IMR-90 (cell line): Measurements from ENCODE around the gene KCNT1. TPM values are rescaled to one million over a fixed set of nuclear protein-coding genes. Genes with fewer than 3 reads are reported as not detected.

Experiments used
- ATAC-seq: fragments of 200-7000 bp; cut with Tn5 transposase; 2 replicates; pipeline ENCODE4 v1.9.1; 2020; ENCODE audit warnings: low read depth, mild to moderate bottlenecking, moderate library complexity
- BruUV-seq: library from RNA; stranded (reverse); fragments of 400-500 nt; replicated peaks from 2 replicates; lab custom pipeline; 2021; lab: Mats Ljungman, UMichigan
- CTCF ChIA-PET: fragments of 300-600 bp; formaldehyde crosslinking; extraction: SDS; loops from one replicate; lab custom pipeline; 2021; ENCODE audit warnings: antibody characterized with exemption; lab: Yijun Ruan, JAX
- POLR2A ChIA-PET: fragments of 300-600 bp; sonication (Branson Sonifier 250); formaldehyde crosslinking; loops from one replicate; lab custom pipeline; 2022; ENCODE audit warnings: antibody characterized with exemption; ENCODE audit not compliant: unreplicated experiment; lab: Charles Lee
- DNase-seq: peaks from one replicate; pipeline ENCODE4 v3.0.0; 2013
- H2AFZ ChIP-seq: replicated peaks from 2 replicates; pipeline ENCODE3; 2013; ENCODE audit warnings: low read length, mild to moderate bottlenecking; ENCODE audit not compliant: poor library complexity
- H2AK5ac ChIP-seq: 2 replicates; pipeline ENCODE4 v1.6.1; 2013; ENCODE audit warnings: low read depth, low read length, inconsistent platforms
- H2AK9ac ChIP-seq: replicated peaks from 2 replicates; pipeline ENCODE3; 2013; ENCODE audit warnings: mild to moderate bottlenecking, low read depth, low read length, moderate library complexity; ENCODE audit not compliant: poor library complexity
- H2BK120ac ChIP-seq: 2 replicates; pipeline ENCODE4 v1.6.1; 2013; ENCODE audit warnings: low read depth, low read length, inconsistent platforms
- H2BK15ac ChIP-seq: 3 replicates; pipeline ENCODE4 v1.6.1; 2013; ENCODE audit warnings: low read depth, low read length, inconsistent platforms
- H2BK20ac ChIP-seq: 2 replicates; pipeline ENCODE4 v1.6.1; 2013; ENCODE audit warnings: low read depth, mild to moderate bottlenecking, inconsistent platforms, low read length, moderate library complexity
- H2BK5ac ChIP-seq: 2 replicates; pipeline ENCODE4 v1.6.1; 2013; ENCODE audit warnings: mild to moderate bottlenecking, low read depth, low read length, inconsistent platforms; ENCODE audit not compliant: poor library complexity, severe bottlenecking
- H3K14ac ChIP-seq: replicated peaks from 2 replicates; pipeline ENCODE4 v1.6.1; 2013; ENCODE audit warnings: low read depth, low read length, inconsistent platforms
- H3K18ac ChIP-seq: 2 replicates; pipeline ENCODE4 v1.6.1; 2013; ENCODE audit warnings: low read depth, low read length, control low read depth
- H3K23ac ChIP-seq: 2 replicates; pipeline ENCODE4 v1.6.1; 2013; ENCODE audit warnings: low read depth, low read length, inconsistent platforms
- H3K27ac ChIP-seq: 2 replicates; pipeline ENCODE4 v1.5.1; 2013; ENCODE audit warnings: mild to moderate bottlenecking, control low read depth, low read length; ENCODE audit not compliant: insufficient read depth
- H3K27me3 ChIP-seq: 2 replicates; pipeline ENCODE4 v1.6.1; 2013; ENCODE audit warnings: low read length; ENCODE audit not compliant: control insufficient read depth, insufficient read depth
- H3K36me3 ChIP-seq: 2 replicates; pipeline ENCODE4 v1.6.1; 2013; ENCODE audit warnings: low read length, mixed read lengths; ENCODE audit not compliant: control insufficient read depth, insufficient read depth
- H3K4ac ChIP-seq: 2 replicates; pipeline ENCODE4 v1.6.1; 2013; ENCODE audit warnings: low read depth, low read length, inconsistent platforms
- H3K4me1 ChIP-seq: 2 replicates; pipeline ENCODE4 v1.6.1; 2013; ENCODE audit warnings: low read length, mixed read lengths; ENCODE audit not compliant: control insufficient read depth, insufficient read depth
- H3K4me2 ChIP-seq: 2 replicates; pipeline ENCODE4 v1.6.1; 2013; ENCODE audit warnings: low read depth, mild to moderate bottlenecking, control low read depth, low read length, moderate library complexity
- H3K4me3 ChIP-seq: 2 replicates; pipeline ENCODE4 v1.5.1; 2013; ENCODE audit warnings: low read depth, mild to moderate bottlenecking, control low read depth, low read length, moderate library complexity; ENCODE audit not compliant: insufficient read depth
- H3K56ac ChIP-seq: 2 replicates; pipeline ENCODE4 v1.6.1; 2013; ENCODE audit warnings: low read length, inconsistent platforms; ENCODE audit not compliant: insufficient read depth; ENCODE audit errors: extremely low read depth
- H3K79me1 ChIP-seq, 2 experiments: 2 replicates each; pipeline ENCODE4 v1.6.1; 2013; ENCODE audit warnings: low read length in 2 of 2, inconsistent platforms in 1 of 2, low read depth in 1 of 2
- H3K9ac ChIP-seq: 2 replicates; pipeline ENCODE4 v1.6.1; 2013; ENCODE audit warnings: low read depth, low read length, control low read depth
- H3K9me1 ChIP-seq: 2 replicates; pipeline ENCODE4 v1.6.1; 2013; ENCODE audit warnings: low read length, inconsistent platforms; ENCODE audit not compliant: insufficient read depth
- H3K9me3 ChIP-seq: 2 replicates; pipeline ENCODE4 v1.6.1; 2013; ENCODE audit warnings: low read length; ENCODE audit not compliant: control insufficient read depth, insufficient read depth
- H4K20me1 ChIP-seq: 2 replicates; pipeline ENCODE4 v1.6.1; 2013; ENCODE audit warnings: low read length, inconsistent platforms; ENCODE audit not compliant: insufficient read depth
- H4K5ac ChIP-seq: 2 replicates; pipeline ENCODE4 v1.6.1; 2013; ENCODE audit warnings: mild to moderate bottlenecking, low read depth, low read length, control low read depth
- H4K8ac ChIP-seq, 2 experiments: 2 replicates each; pipeline ENCODE4 v1.6.1; 2013; ENCODE audit warnings: low read depth in 2 of 2, low read length in 2 of 2, control low read depth in 1 of 2, inconsistent platforms in 1 of 2
- H4K91ac ChIP-seq: 2 replicates; pipeline ENCODE4 v1.6.1; 2013; ENCODE audit warnings: low read depth, low read length, inconsistent platforms; ENCODE audit not compliant: insufficient read depth
- CEBPB ChIP-seq: IDR thresholded peaks from 2 replicates; pipeline ENCODE4 v1.6.1; 2012; ENCODE audit warnings: low read depth, low read length, improper control_type of control experiment
- NFE2L2 ChIP-seq: fragments of 150-350 bp; IDR thresholded peaks from 2 replicates; pipeline ENCODE4 v1.6.1; 2016; ENCODE audit warnings: low read depth, mild to moderate bottlenecking, low read length
- RCOR1 ChIP-seq: IDR thresholded peaks from 2 replicates; pipeline ENCODE4 v1.6.1; 2012; ENCODE audit warnings: mild to moderate bottlenecking, low read length, improper control_type of control experiment; ENCODE audit not compliant: insufficient replicate concordance
- WGBS, 2 experiments: methylation state at CpG; one replicate each; pipeline versions ENCODE4 v1.1.5 to v1.1.7; 2013; ENCODE audit warnings: missing lambda C conversion rate in 2 of 2; ENCODE audit not compliant: insufficient read length in 1 of 2; ENCODE audit errors: extremely low coverage in 2 of 2; 5-methylcytosine and 5-hydroxymethylcytosine counted together
- dilution Hi-C: fragments of 300-500 bp; cut with HindIII; formaldehyde crosslinking; loops from one replicate; pipeline ENCODE4 v1.14.3; 2018; ENCODE audit warnings: low sequenced_read_pairs; ENCODE audit not compliant: unreplicated experiment
- in situ Hi-C: fragments of 300-500 bp; cut with MboI; formaldehyde crosslinking; loops from 3 replicates; pipeline ENCODE4 v1.14.3; 2019; ENCODE audit warnings: low sequenced_read_pairs, inconsistent platforms, mixed read lengths
- intact Hi-C: fragments of 100-400 bp; cut with micrococcal nuclease; formaldehyde crosslinking; loops from 2 replicates; pipeline ENCODE4 v1.10.0; 2022
- polyA plus RNA-seq, 3 experiments: library from polyadenylated mRNA; depleted of rRNA; stranded (reverse); fragments of >200 nt; gene quantifications; 2 replicates each; pipeline ENCODE4 v1.2.3, GENCODE V29; 2012; ENCODE audit warnings: low replicate concordance in 1 of 3
- total RNA-seq: library from RNA; depleted of rRNA; stranded (reverse); fragments of >200 nt; gene quantifications from 2 replicates; pipeline ENCODE4 v1.2.3, GENCODE V29; 2012
- TF ChIP-seq, protein P1 (sequence below): fragments of 150-350 bp; IDR thresholded peaks from 2 replicates; pipeline ENCODE4 v1.6.1; 2017; ENCODE audit warnings: mild to moderate bottlenecking, antibody characterized with exemption, low read length, low read depth

KCNT1 gene
- total and polyA plus RNA-seq, 2 of the 4 experiments (the other 2 are of a cell fraction), result not detected

DNA sequence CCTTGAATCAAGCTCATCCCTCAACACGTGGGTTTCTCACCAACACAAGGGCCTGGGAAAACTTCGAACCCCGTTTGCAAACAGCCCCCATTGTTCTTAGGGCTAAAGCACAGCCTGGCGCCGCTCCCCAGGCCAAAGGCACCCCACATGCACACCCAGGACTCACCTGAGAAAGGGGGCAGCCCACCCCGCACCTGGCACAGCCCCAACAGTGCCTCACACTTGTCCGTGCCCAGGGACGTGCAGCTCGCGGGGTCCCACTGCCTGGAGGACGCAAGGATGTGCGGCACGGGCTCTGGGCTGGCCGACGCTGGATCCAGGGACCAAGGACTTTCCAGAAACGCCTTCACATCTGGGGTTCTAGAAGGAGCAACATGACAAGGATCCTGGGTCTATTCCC is 5.5 kb upstream of the KCNT1 start:
- Histone ChIP-seq H4K8ac (no peak overlapping the region), H3K56ac (no peak overlapping the region), H3K27me3 (peaks cover 2% of the 10 kb centered on the region; the same call in 1 of the 2 replicates), H4K91ac (no peak overlapping the region), H3K79me1 (no peaks in the 10 kb centered on the region), H3K23ac (no peak overlapping the region), H2AFZ (no peak overlapping the region), H3K9ac (no peak overlapping the region), H2BK5ac (no peak overlapping the region), H3K4ac (no peak overlapping the region), H4K5ac (no peak overlapping the region), H3K9me1 (no peaks in the 10 kb centered on the region), H3K9me3 (no peaks in the 10 kb centered on the region), H4K20me1 (no peaks in the 10 kb centered on the region), H2BK120ac (no peak overlapping the region), H2BK15ac (no peak overlapping the region), H2BK20ac (no peak overlapping the region), H3K18ac (no peak overlapping the region), H3K27ac (no peak overlapping the region), H3K4me2 (no peak overlapping the region), H3K36me3 (no peaks in the 10 kb centered on the region), H3K4me1 (no peaks in the 10 kb centered on the region), H3K4me3 (no peak overlapping the region), H2AK9ac (no peak overlapping the region), H2AK5ac (no peak overlapping the region), H3K14ac (no peak overlapping the region)
- ChIA-PET POLR2A (no interaction called here), CTCF (interaction anchor here (1.0 kb wide), 1 partner anchor 19 kb away, joined by 3 read pairs; no protein-coding TSS in a partner anchor)
- dilution Hi-C loops (no loop called here), in situ Hi-C loops (no loop called here), intact Hi-C loops (no loop called here)
- BruUV-seq, result no TSS peak
- TF ChIP-seq, protein P1, sequence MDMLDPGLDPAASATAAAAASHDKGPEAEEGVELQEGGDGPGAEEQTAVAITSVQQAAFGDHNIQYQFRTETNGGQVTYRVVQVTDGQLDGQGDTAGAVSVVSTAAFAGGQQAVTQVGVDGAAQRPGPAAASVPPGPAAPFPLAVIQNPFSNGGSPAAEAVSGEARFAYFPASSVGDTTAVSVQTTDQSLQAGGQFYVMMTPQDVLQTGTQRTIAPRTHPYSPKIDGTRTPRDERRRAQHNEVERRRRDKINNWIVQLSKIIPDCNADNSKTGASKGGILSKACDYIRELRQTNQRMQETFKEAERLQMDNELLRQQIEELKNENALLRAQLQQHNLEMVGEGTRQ, result no peak
- TF ChIP-seq NFE2L2, result no peak
- TF ChIP-seq CEBPB, result no peak
- no peak for TF ChIP-seq RCOR1
- WGBS, 2 experiments, result 87% methylated on average over 3 of the region's 16 CpGs; no CpG with 5 or more reads in 1 of the 2 experiments
- ATAC-seq, result no peak
- DNase-seq, result no peak
